Activated naive CD4-positive, alpha-beta T cell treated with anti-CD3 and anti-CD28 coated beads, Interleukin-2, amount 50 U/mL, for 72 hours (primary cell): Measurements from ENCODE around the gene XPOT. TPM values are rescaled to one million over a fixed set of nuclear protein-coding genes. Genes with fewer than 3 reads are reported as not detected.
A peak's percentile ranks its signal among the peaks of the same experiment; 100 is the strongest.

Source experiments
- ATAC-seq, 2 donors: fragments of 150-1000 bp; cut with Tn5 transposase; 2 replicates each; pipeline ENCODE4 v1.10.0; 2021; ENCODE audit warnings: mild to moderate bottlenecking in 2 of 2, moderate library complexity in 2 of 2
- DNase-seq, 2 donors: peaks; one replicate each; pipeline ENCODE4 v3.0.0; 2021 to 2022; ENCODE audit warnings: low spot score in 2 of 2
- H3K27ac Mint-ChIP-seq, 2 donors: one replicate each; pipeline ENCODE4 v1.8.0; 2022; ENCODE audit warnings: mild to moderate bottlenecking in 2 of 2, mixed read lengths in 2 of 2
- H3K36me3 Mint-ChIP-seq, 2 donors: one replicate each; pipeline ENCODE4 v1.8.0; 2022; ENCODE audit warnings: mixed read lengths in 2 of 2
- H3K9me3 Mint-ChIP-seq, 2 donors: one replicate each; pipeline ENCODE4 v1.8.0; 2022; ENCODE audit warnings: mixed read lengths in 2 of 2
- total RNA-seq, 2 donors: library from RNA; stranded (reverse); gene quantifications; one replicate each; pipeline ENCODE4 v1.2.3, GENCODE V29; 2022

The XPOT gene
- total RNA-seq, 2 donors from 2014 or later = 124 to 138 TPM

DNA sequence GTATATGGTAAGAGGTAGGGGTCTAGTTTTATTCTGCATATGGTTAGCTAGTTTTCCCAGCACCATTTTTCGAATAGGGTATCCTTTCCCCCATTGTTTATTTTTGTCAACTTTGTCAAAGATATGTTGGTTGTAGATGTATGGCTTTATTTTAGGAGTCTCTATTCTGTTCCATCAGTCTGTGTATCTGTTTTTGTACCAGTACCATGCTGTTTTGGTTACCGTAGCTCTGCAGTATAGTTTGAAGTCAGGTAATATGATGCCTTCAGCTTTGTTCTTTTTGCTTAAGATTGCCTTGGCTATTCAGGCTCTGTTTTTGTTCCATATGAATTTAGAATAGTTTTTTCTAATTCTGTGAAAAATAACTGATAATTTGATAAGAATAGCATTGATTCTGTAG is 72.7 kb downstream of the XPOT start:
- Mint-ChIP-seq H3K36me3 (peaks cover 30 to 50% of the 10 kb centered on the region in 2 donors), H3K9me3 (peaks cover 0 to 6% of the 10 kb centered on the region in 2 donors), H3K27ac (no peak overlapping the region)
- DNase-seq (no peak), ATAC-seq (no peak)

- H3K36me3 Mint-ChIP-seq = peaks cover 21 to 38% of the 10 kb centered on the region in 2 donors
- DNase-seq = no peak
- ATAC-seq = no peak
- H3K27ac Mint-ChIP-seq = no peak overlapping the region
- peaks cover 0 to 6% of the 10 kb centered on the region in 2 donors for H3K9me3 Mint-ChIP-seq
Observed at GRCh38 chr12:64478661-64479060, 74.5 kb downstream of the XPOT start.

- no peak for ATAC-seq
- no peak overlapping the region for H3K27ac Mint-ChIP-seq
- no peak for DNase-seq
- H3K9me3 Mint-ChIP-seq = peaks cover 0 to 6% of the 10 kb centered on the region in 2 donors
- H3K36me3 Mint-ChIP-seq = peaks cover 17 to 24% of the 10 kb centered on the region in 2 donors
Observed at GRCh38 chr12:64480148-64480547, 76.0 kb downstream of the XPOT start.

- Mint-ChIP-seq H3K36me3 (peaks cover 3 to 12% of the 10 kb centered on the region in 2 donors), H3K9me3 (no peaks in the 10 kb centered on the region), H3K27ac (no peak overlapping the region)
- ATAC-seq = no peak
- no peak for DNase-seq
Observed at GRCh38 chr12:64486657-64487056, 82.5 kb downstream of the XPOT start.

DNA sequence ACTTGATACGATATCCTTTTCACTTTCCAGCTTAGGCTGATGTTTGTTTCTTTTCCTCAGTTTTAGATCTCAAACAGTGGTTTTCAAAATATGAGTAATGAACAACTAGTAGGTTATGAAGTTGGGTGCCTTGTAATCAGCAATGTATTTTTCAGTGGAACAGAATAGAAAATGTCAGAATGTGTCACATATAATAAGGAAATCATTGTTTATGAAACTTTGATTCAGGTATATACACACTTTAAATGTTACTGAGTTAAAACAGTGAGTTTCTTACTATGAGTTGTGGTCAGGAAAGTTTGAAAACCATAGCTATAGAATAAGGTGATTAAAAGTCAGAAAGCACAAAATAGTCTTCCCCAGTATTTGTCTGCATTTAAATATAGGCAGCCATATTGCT is 87.5 kb downstream of the XPOT start:
- ATAC-seq = peak in 1 of 2 donors; percentile 92
- H3K27ac Mint-ChIP-seq = peak overlapping the region in 1 of 2 donors; percentile 85
- no peak for DNase-seq
- H3K36me3 Mint-ChIP-seq = peaks cover 5 to 19% of the 10 kb centered on the region in 2 donors
- H3K9me3 Mint-ChIP-seq = no peaks in the 10 kb centered on the region

- Mint-ChIP-seq H3K36me3 (peaks cover 9 to 24% of the 10 kb centered on the region in 2 donors), H3K27ac (no peak overlapping the region), H3K9me3 (no peaks in the 10 kb centered on the region)
- DNase-seq (no peak), ATAC-seq (no peak)
Observed at GRCh38 chr12:64493513-64493912, 89.3 kb downstream of the XPOT start.

GRCh38 chr12:64494998-64495729 is 91.0 kb downstream of the XPOT start:
- ATAC-seq (no peak), DNase-seq (no peak)
- no peaks in the 10 kb centered on the region for H3K9me3 Mint-ChIP-seq
- no peak overlapping the region for H3K27ac Mint-ChIP-seq
- peaks cover 12 to 16% of the 10 kb centered on the region in 2 donors for H3K36me3 Mint-ChIP-seq

DNA sequence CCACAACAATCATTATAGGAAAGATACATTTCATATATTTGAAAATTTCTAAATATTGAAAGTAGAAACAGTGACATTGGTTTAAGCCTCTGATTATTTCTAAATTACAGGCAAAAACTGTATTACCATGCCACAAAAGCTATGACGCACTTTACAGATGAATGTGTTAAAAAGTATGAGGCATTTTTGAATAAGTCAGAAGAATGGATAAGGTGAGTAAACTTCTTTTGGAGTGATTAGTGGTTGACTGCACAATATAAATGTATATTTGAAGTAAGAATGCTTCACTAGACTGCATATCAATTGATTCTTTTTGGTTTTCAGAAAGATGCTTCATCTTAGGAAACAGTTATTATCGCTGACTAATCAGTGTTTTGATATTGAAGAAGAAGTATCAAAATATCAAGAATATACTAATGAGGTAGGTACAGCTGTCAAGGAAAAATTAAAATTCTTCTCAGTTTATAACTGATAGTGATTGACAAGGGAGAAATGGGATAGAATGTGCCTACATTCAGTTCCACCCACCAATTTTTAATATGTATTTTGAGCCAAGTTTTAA is 92.7 kb downstream of the XPOT start:
- H3K27ac Mint-ChIP-seq = peak overlapping the region in 1 of 2 donors; percentile 44
- no peak for DNase-seq
- peaks cover 13 to 20% of the 10 kb centered on the region in 2 donors for H3K36me3 Mint-ChIP-seq
- ATAC-seq = peak in 1 of 2 donors; percentile 50
- H3K9me3 Mint-ChIP-seq = no peaks in the 10 kb centered on the region

DNA sequence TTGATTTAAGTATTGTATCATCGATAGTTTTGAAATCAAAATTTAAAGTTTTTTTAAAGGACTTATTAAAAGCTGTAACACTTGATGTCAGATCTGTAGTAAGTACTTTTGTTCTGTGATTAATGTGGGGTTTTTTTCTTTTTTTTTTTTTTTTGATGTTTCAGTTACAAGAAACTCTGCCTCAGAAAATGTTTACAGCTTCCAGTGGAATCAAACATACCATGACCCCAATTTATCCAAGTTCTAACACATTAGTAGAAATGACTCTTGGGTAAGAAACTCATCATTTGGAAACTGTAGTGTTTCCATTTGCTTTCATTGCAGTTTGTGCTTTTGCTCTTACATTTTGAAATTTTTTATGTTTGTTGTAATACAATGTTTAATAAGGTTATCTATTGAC is 93.3 kb downstream of the XPOT start:
- Mint-ChIP-seq H3K36me3 (peaks cover 13 to 20% of the 10 kb centered on the region in 2 donors), H3K9me3 (no peaks in the 10 kb centered on the region), H3K27ac (peak overlapping the region in 1 of 2 donors; percentile 77)
- peak in 1 of 2 donors; percentile 83 for ATAC-seq
- no peak for DNase-seq

DNA sequence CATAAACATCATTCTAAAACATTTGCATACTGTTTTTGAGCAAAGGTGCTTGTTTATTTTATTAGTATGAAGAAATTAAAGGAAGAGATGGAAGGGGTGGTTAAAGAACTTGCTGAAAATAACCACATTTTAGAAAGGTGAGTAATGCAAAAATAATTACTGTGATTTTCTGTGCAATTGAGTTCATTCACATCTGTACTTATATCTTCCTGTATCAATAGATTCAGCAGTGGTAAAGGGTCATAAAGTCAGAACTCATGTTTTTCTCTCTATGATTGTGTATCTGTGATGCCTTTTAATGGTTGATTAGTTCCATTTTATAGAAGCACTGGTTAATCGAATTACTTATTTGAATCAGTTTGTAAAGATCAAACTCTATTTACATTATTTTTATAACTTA is 93.7 kb downstream of the XPOT start:
- ATAC-seq (peak in 1 of 2 donors; percentile 56), DNase-seq (no peak)
- peak overlapping the region in 1 of 2 donors; percentile 77 for H3K27ac Mint-ChIP-seq
- H3K9me3 Mint-ChIP-seq = no peaks in the 10 kb centered on the region
- H3K36me3 Mint-ChIP-seq = peaks cover 13 to 20% of the 10 kb centered on the region in 2 donors

DNA sequence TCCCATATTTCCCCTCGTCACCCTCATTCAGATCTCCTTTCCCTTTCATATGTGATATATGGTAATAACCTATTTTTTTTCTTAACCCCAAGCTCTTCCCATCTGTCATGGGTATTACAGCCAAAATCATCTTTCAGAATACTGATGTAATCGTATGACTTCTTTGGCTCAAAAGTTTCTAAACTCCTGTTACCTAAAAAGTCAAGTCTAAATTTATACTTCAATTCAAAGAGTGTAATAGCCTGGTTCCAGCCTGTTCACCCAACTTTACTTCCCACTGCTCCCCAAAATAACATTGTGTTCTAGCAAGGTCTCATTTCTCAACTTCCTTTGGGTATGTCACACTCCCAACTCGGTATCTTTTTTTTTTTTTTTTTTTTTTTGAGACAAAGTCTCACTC is 96.2 kb downstream of the XPOT start:
- H3K9me3 Mint-ChIP-seq = no peaks in the 10 kb centered on the region
- DNase-seq = no peak
- H3K36me3 Mint-ChIP-seq = peaks cover 13 to 14% of the 10 kb centered on the region in 2 donors

More for the DNA sequence above, 96.2 kb downstream of the XPOT start:
- peak overlapping the region in 1 of 2 donors; percentile 38 for H3K27ac Mint-ChIP-seq
- ATAC-seq = no peak

Other genes with a start within 250 kb of the XPOT start
- 10 to 100 TPM; 12.9 to 13.5 TPM for gene KICS2, start 182.1 kb upstream of the XPOT start, total RNA-seq
- not detected for gene C12orf56, start 13.6 kb upstream of the XPOT start, total RNA-seq
- 10 to 100 TPM; 21.1 to 47.6 TPM for gene TBK1, start 47.7 kb downstream of the XPOT start, total RNA-seq
- 10 to 100 TPM; 23.4 to 36.0 TPM for gene RASSF3, start 206.1 kb downstream of the XPOT start, total RNA-seq